Measurements from ENCODE around the gene NSL1. TPM values are rescaled to one million over a fixed set of nuclear protein-coding genes. Genes with fewer than 3 reads are reported as not detected.
A peak's percentile ranks its signal among the peaks of the same experiment; 100 is the strongest.

NSL1 gene
- total RNA-seq, 1 experiment from 2014 or later: 36.4 TPM

GRCh38 chr1:212816567-212817278, 25.1 kb upstream of the NSL1 start (continued):
- TF ChIP-seq ZBTB33 (IDR thresholded peaks at IDR 0.05; ENCODE audit: extremely low read depth, insufficient replicate concordance, low read length): no peak

GRCh38 chr1:212814537-212815334, 23.2 kb upstream of the NSL1 start:
- no peak overlapping the region for H3K9ac ChIP-seq (ENCODE audit: low read length)
- ChIA-PET POLR2A (no interaction called here), RAD21 (ENCODE audit: low non-redundant PET in 1 of 2, low total read pairs in 2 of 2, uncharacterized antibody in 2 of 2, unreplicated experiment in 2 of 2) (no interaction called here), CTCF (interaction anchor here (0.6 to 1.4 kb wide), 5 partner anchors 10 to 191 kb away, joined by 3 to 13 read pairs (median 4); no protein-coding TSS in a partner anchor)
- no peaks in the 10 kb centered on the region for H3K9me2 ChIP-seq (ENCODE audit: insufficient read depth)
- no peak overlapping the region for H3K27ac ChIP-seq (ENCODE audit: low read depth, low read length)
- H3K4me1 ChIP-seq (ENCODE audit: control insufficient read depth in 1 of 2, insufficient read depth in 2 of 2, low read length in 2 of 2): no peaks in the 10 kb centered on the region; a peak in 1 of 4 replicates
- no TSS peak for BruUV-seq (replicated peaks)
- H4K20me1 ChIP-seq (ENCODE audit: insufficient read depth): no peaks in the 10 kb centered on the region
- H3K27me3 ChIP-seq (ENCODE audit: insufficient read depth, low read length): no peaks in the 10 kb centered on the region
- no peak for ATAC-seq
- H3K9me3 ChIP-seq (ENCODE audit: control insufficient read depth in 1 of 2, insufficient read depth in 1 of 2, low read depth in 1 of 2, low read length in 2 of 2): no peaks in the 10 kb centered on the region
- H3K79me2 ChIP-seq (ENCODE audit: insufficient read depth, low read length): no peaks in the 10 kb centered on the region
- H2AFZ ChIP-seq (ENCODE audit: low read depth, low read length, poor library complexity, severe bottlenecking): no peak overlapping the region
- no peaks in the 10 kb centered on the region; a peak in 1 of 4 replicates for H3K36me3 ChIP-seq (ENCODE audit: control insufficient read depth in 1 of 2, insufficient read depth in 2 of 2, low read length in 2 of 2)
- intact Hi-C loops (cut with micrococcal nuclease): no loop called here
- DNase-seq (ENCODE audit: low read depth, low spot score): no peak
- no peak overlapping the region for H3K4me3 ChIP-seq (replicated peaks in 1 of 2; ENCODE audit: low read depth in 1 of 2, low read length in 2 of 2)
- TF ChIP-seq RAD21 (IDR thresholded peaks at IDR 0.05; ENCODE audit: low read depth) (peak; percentile 37), ZFX (IDR thresholded peaks at IDR 0.05) (no peak), EZH2 (IDR thresholded peaks at IDR 0.05) (no peak), CTCF (IDR thresholded peaks at IDR 0.05 in 2 of 3, conservative IDR thresholded peaks at IDR 0.05 in 1 of 3; ENCODE audit: borderline replicate concordance in 1 of 3, insufficient read depth in 1 of 3, low read depth in 2 of 3, low read length in 2 of 3) (peak; percentile 11 to 51 (median 25); a peak in 4 of 6 replicates), SP1 (IDR thresholded peaks at IDR 0.05; ENCODE audit: low read depth) (no peak)
- no peak overlapping the region for H3K4me2 ChIP-seq (ENCODE audit: low read length)
